Measurements from ENCODE around the gene KCNE1. TPM values are rescaled to one million over a fixed set of nuclear protein-coding genes. Genes with fewer than 3 reads are reported as not detected.
"Not testable (repeated sequence)": the region's sequence is repeated elsewhere in the genome, so short reads cannot be mapped to it uniquely, and the experiment has no call there.

KCNE1 gene
- total RNA-seq, 3 donors from 2014 or later (not counting 1 experiment from before 2014, with no cell fraction given) = 0.52 to 3.3 (median 1.6) TPM

DNA sequence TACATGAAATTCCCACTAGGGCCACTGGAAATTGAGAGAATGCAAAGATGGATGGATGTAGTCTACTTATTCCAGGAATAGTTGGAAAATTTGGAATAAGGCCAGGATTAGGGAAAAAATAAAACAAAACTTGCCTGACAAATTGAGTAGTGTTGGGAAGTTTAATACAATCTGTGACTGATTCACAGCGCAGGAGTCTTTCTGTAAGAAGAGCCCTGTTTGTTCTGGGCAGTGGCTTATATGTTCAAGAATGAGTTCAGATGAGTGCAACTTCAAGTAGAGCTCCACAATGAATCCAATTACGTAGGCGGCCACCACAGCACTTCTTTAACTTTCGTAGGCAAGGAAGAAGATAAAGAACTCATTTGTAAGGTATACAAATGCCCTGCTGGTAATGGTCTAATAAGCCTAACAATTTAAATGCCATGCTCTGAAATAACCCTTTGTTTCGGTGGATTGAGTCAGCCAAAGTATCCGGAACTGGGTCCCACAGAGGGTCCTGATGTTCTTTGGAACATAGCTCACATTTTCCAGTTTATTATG, 47.1 kb upstream of the KCNE1 start:
- 92% methylated on average over 6 of the region's 6 CpGs for WGBS (ENCODE audit: insufficient coverage)
- Histone ChIP-seq H3K36me3 (ENCODE audit: control insufficient read depth, insufficient read depth, low read length) (no peaks in the 10 kb centered on the region), H3K27me3 (ENCODE audit: control insufficient read depth, insufficient read depth, low read length) (no peaks in the 10 kb centered on the region), H3K9me3 (ENCODE audit: control insufficient read depth, insufficient read depth, low read length) (no peaks in the 10 kb centered on the region), H3K4me3 (ENCODE audit: low read length) (no peak overlapping the region), H3K27ac (ENCODE audit: low read length) (no peak overlapping the region), H3K4me1 (ENCODE audit: control insufficient read depth, insufficient read depth, low read length) (no peaks in the 10 kb centered on the region)
- Mint-ChIP-seq H3K4me3 (no peak overlapping the region), H3K27ac (no peak overlapping the region), H3K27me3 (ENCODE audit: low read depth in 2 of 2) (no peaks in the 10 kb centered on the region), H3K4me1 (peaks cover 6% of the 10 kb centered on the region in 2 donors), H3K36me3 (no peaks in the 10 kb centered on the region), H3K9me3 (no peaks in the 10 kb centered on the region)
- no peak for ATAC-seq
- intact Hi-C loops (cut with micrococcal nuclease) = no loop called here
- TF ChIP-seq, protein P1, sequence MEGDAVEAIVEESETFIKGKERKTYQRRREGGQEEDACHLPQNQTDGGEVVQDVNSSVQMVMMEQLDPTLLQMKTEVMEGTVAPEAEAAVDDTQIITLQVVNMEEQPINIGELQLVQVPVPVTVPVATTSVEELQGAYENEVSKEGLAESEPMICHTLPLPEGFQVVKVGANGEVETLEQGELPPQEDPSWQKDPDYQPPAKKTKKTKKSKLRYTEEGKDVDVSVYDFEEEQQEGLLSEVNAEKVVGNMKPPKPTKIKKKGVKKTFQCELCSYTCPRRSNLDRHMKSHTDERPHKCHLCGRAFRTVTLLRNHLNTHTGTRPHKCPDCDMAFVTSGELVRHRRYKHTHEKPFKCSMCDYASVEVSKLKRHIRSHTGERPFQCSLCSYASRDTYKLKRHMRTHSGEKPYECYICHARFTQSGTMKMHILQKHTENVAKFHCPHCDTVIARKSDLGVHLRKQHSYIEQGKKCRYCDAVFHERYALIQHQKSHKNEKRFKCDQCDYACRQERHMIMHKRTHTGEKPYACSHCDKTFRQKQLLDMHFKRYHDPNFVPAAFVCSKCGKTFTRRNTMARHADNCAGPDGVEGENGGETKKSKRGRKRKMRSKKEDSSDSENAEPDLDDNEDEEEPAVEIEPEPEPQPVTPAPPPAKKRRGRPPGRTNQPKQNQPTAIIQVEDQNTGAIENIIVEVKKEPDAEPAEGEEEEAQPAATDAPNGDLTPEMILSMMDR (IDR thresholded peaks at IDR 0.05) = no peak
- DNase-seq = no peak

- Mint-ChIP-seq H3K4me1 (no peaks in the 10 kb centered on the region), H3K36me3 (no peaks in the 10 kb centered on the region), H3K9me3 (no peaks in the 10 kb centered on the region), H3K27me3 (ENCODE audit: low read depth in 2 of 2) (no peaks in the 10 kb centered on the region), H3K27ac (no peak overlapping the region), H3K4me3 (no peak overlapping the region)
- H3K27ac ChIP-seq (ENCODE audit: low read length) = no peak overlapping the region
- no peak overlapping the region for H3K4me3 ChIP-seq (ENCODE audit: low read length)
- H3K27me3 ChIP-seq (ENCODE audit: control insufficient read depth, insufficient read depth, low read length) = no peaks in the 10 kb centered on the region
- H3K4me1 ChIP-seq (ENCODE audit: control insufficient read depth, insufficient read depth, low read length) = no peaks in the 10 kb centered on the region
- ATAC-seq (no peak), DNase-seq (no peak)
- no peaks in the 10 kb centered on the region for H3K9me3 ChIP-seq (ENCODE audit: control insufficient read depth, insufficient read depth, low read length)
- intact Hi-C loops (cut with micrococcal nuclease) = no loop called here
- TF ChIP-seq, protein P1 (IDR thresholded peaks at IDR 0.05) = no peak
- no peaks in the 10 kb centered on the region for H3K36me3 ChIP-seq (ENCODE audit: control insufficient read depth, insufficient read depth, low read length)
- 89% methylated on average over 5 of the region's 5 CpGs for WGBS (ENCODE audit: insufficient coverage)
Observed at GRCh38 chr21:34558166-34558565, 46.2 kb upstream of the KCNE1 start.

- Mint-ChIP-seq H3K4me3 (no peak overlapping the region), H3K4me1 (no peaks in the 10 kb centered on the region), H3K9me3 (no peaks in the 10 kb centered on the region), H3K27me3 (ENCODE audit: low read depth in 2 of 2) (peaks cover 0 to 3% of the 10 kb centered on the region in 2 donors), H3K27ac (no peak overlapping the region), H3K36me3 (no peaks in the 10 kb centered on the region)
- WGBS (ENCODE audit: insufficient coverage) = 84% methylated on average over 4 of the region's 5 CpGs
- no peak overlapping the region for H3K4me3 ChIP-seq (ENCODE audit: low read length)
- H3K27me3 ChIP-seq (ENCODE audit: control insufficient read depth, insufficient read depth, low read length) = no peaks in the 10 kb centered on the region
- ATAC-seq (no peak), DNase-seq (no peak)
- TF ChIP-seq, protein P1 (IDR thresholded peaks at IDR 0.05) = no peak
- no peaks in the 10 kb centered on the region for H3K36me3 ChIP-seq (ENCODE audit: control insufficient read depth, insufficient read depth, low read length)
- H3K4me1 ChIP-seq (ENCODE audit: control insufficient read depth, insufficient read depth, low read length) = no peaks in the 10 kb centered on the region
- intact Hi-C loops (cut with micrococcal nuclease) = no loop called here
- no peaks in the 10 kb centered on the region for H3K9me3 ChIP-seq (ENCODE audit: control insufficient read depth, insufficient read depth, low read length)
- no peak overlapping the region for H3K27ac ChIP-seq (ENCODE audit: low read length)
Observed at GRCh38 chr21:34557261-34557660, 45.3 kb upstream of the KCNE1 start.

GRCh38 chr21:34554670-34555069, 42.7 kb upstream of the KCNE1 start:
- H3K27ac Mint-ChIP-seq; H3K4me3 ChIP-seq (ENCODE audit: low read length); H3K36me3 ChIP-seq (ENCODE audit: control insufficient read depth, insufficient read depth, low read length); H3K27me3 Mint-ChIP-seq (ENCODE audit: low read depth in 2 of 2); H3K9me3 Mint-ChIP-seq; H3K4me1 Mint-ChIP-seq; intact Hi-C loops (cut with micrococcal nuclease); H3K9me3 ChIP-seq (ENCODE audit: control insufficient read depth, insufficient read depth, low read length); H3K36me3 Mint-ChIP-seq; H3K27me3 ChIP-seq (ENCODE audit: control insufficient read depth, insufficient read depth, low read length); H3K4me3 Mint-ChIP-seq; H3K27ac ChIP-seq (ENCODE audit: low read length); H3K4me1 ChIP-seq (ENCODE audit: control insufficient read depth, insufficient read depth, low read length); ATAC-seq; DNase-seq: not testable (repeated sequence)
- WGBS (ENCODE audit: insufficient coverage) = 93% methylated on average over 2 of the region's 2 CpGs

Data from natural killer cell (primary cell).